WTC11 (cell line): ENCODE data around the gene STPG2.

ENCODE experiments used
- ATF1 ChIP-seq: sonication (generic); formaldehyde crosslinking; IDR thresholded peaks from 2 replicates; pipeline ENCODE4 v1.8.1; 2023; ENCODE audit warnings: mild to moderate bottlenecking, moderate library complexity, missing genetic modification reagents
- CTCF ChIP-seq: fragments of 200-600 bp; IDR thresholded peaks from 2 replicates; pipeline ENCODE4 v1.8.0; 2022; ENCODE audit warnings: antibody characterized with exemption
- NR2C2 ChIP-seq: sonication (generic); formaldehyde crosslinking; IDR thresholded peaks from 2 replicates; pipeline ENCODE4 v1.8.0; 2022; ENCODE audit warnings: mild to moderate bottlenecking, missing genetic modification reagents
- STAT6 ChIP-seq: sonication (generic); formaldehyde crosslinking; conservative IDR thresholded peaks from 2 replicates; pipeline ENCODE4 v1.8.1; 2023; ENCODE audit warnings: mild to moderate bottlenecking, low read depth, missing genetic modification reagents, moderate library complexity
- USF2 ChIP-seq: sonication (generic); formaldehyde crosslinking; IDR thresholded peaks from 2 replicates; pipeline ENCODE4 v1.8.1; 2023; ENCODE audit warnings: mild to moderate bottlenecking, missing genetic modification reagents, moderate library complexity

- TF ChIP-seq CTCF: no peak
- TF ChIP-seq NR2C2: no peak
- no peak for TF ChIP-seq STAT6 (CRISPR knock-in tag)
- no peak for TF ChIP-seq ATF1 (CRISPR knock-in tag)
- TF ChIP-seq USF2 (CRISPR knock-in tag): no peak
Measured at GRCh38 chr4:97639961-97640360, 503.3 kb downstream of the STPG2 start.
